Putamen (tissue), 1 donor: ENCODE results near the gene TMEM14A.
"Not testable (repeated sequence)": the region's sequence is repeated elsewhere in the genome, so short reads cannot be mapped to it uniquely, and the experiment has no call there.

ENCODE experiments used
- DNase-seq: peaks from one replicate; pipeline ENCODE4 v3.0.0-alpha.2; 2016; ENCODE audit warnings: low spot score

The TMEM14A gene

GRCh38 chr6:52697903-52698302, 27.0 kb downstream of the TMEM14A start:
- DNase-seq: no peak

GRCh38 chr6:52704060-52704459, 33.1 kb downstream of the TMEM14A start:
- no peak for DNase-seq

- not testable (repeated sequence) for DNase-seq
These were observed 34.0 kb downstream of the TMEM14A start for GRCh38 chr6:52704781-52705502.

- DNase-seq: no peak
These were observed 35.1 kb downstream of the TMEM14A start for GRCh38 chr6:52706001-52706400.

- no peak for DNase-seq
These were observed 37.2 kb downstream of the TMEM14A start for GRCh38 chr6:52707963-52708680.

- DNase-seq: no peak
These were observed 41.2 kb downstream of the TMEM14A start for GRCh38 chr6:52712136-52712535.

- DNase-seq: not testable (repeated sequence)
These were observed 43.8 kb downstream of the TMEM14A start for GRCh38 chr6:52714761-52715160.

- no peak for DNase-seq
These were observed 47.6 kb downstream of the TMEM14A start for GRCh38 chr6:52718550-52718949.

- DNase-seq: no peak
These were observed 49.4 kb downstream of the TMEM14A start for GRCh38 chr6:52720321-52720720.

- DNase-seq: no peak
These were observed 53.1 kb downstream of the TMEM14A start for GRCh38 chr6:52724042-52724405.

- peak; percentile 3 for DNase-seq
These were observed 53.7 kb downstream of the TMEM14A start for GRCh38 chr6:52724406-52725121.

- DNase-seq: no peak
These were observed 54.2 kb downstream of the TMEM14A start for GRCh38 chr6:52725143-52725534.

- DNase-seq: no peak
These were observed 54.8 kb downstream of the TMEM14A start for GRCh38 chr6:52725535-52726192.

GRCh38 chr6:52726193-52726542, 55.3 kb downstream of the TMEM14A start:
- no peak for DNase-seq

GRCh38 chr6:52726741-52727535, 56.0 kb downstream of the TMEM14A start:
- no peak for DNase-seq

GRCh38 chr6:52727908-52728307, 57.0 kb downstream of the TMEM14A start:
- DNase-seq: no peak

- DNase-seq: no peak
These were observed 57.5 kb downstream of the TMEM14A start for GRCh38 chr6:52728394-52728793.

GRCh38 chr6:52729576-52729975, 58.7 kb downstream of the TMEM14A start:
- no peak for DNase-seq

- no peak for DNase-seq
These were observed 60.8 kb downstream of the TMEM14A start for GRCh38 chr6:52731719-52732118.

- no peak for DNase-seq
These were observed 62.3 kb downstream of the TMEM14A start for GRCh38 chr6:52733172-52733571.

GRCh38 chr6:52734072-52734471, 63.2 kb downstream of the TMEM14A start:
- no peak for DNase-seq

- no peak for DNase-seq
These were observed 64.2 kb downstream of the TMEM14A start for GRCh38 chr6:52735071-52735470.
